Hepatocyte (in vitro differentiated cells): ENCODE data around the gene UXT.

Experiments
- CTCF ChIP-seq: fragments of 200-600 bp; sonication (generic); IDR thresholded peaks from 2 replicates; pipeline ENCODE4 v1.5.1; 2016; ENCODE audit warnings: antibody characterized with exemption, mild to moderate bottlenecking; ENCODE audit not compliant: poor library complexity
- EZH2 ChIP-seq: fragments of 200-600 bp; sonication (generic); IDR thresholded peaks from 2 replicates; pipeline ENCODE4 v1.6.1; 2016; ENCODE audit warnings: antibody characterized with exemption, mild to moderate bottlenecking, borderline replicate concordance

- TF ChIP-seq EZH2 (no peak), CTCF (no peak)
Observed at GRCh38 chrX:47697181-47697580, 38.2 kb upstream of the UXT start.
